Urothelium cell line (cell line): ENCODE measurements around the gene TMEM69.
"Not testable (repeated sequence)": the region's sequence is repeated elsewhere in the genome, so short reads cannot be mapped to it uniquely, and the experiment has no call there.

Experiments used
- DNase-seq: peaks from one replicate; pipeline ENCODE4 v3.0.0; 2011; ENCODE audit warnings: low spot score, mixed read lengths
- FAIRE-seq: peaks from 2 replicates; lab custom pipeline; 2011; peaks lifted over from hg19 to GRCh38; lab: Jason Lieb, UNC

TMEM69 gene

GRCh38 chr1:45676553-45676952, 11.4 kb upstream of the TMEM69 start:
- DNase-seq, FAIRE-seq: not testable (repeated sequence)

- DNase-seq (no peak), FAIRE-seq (no peak)
Observed at GRCh38 chr1:45677751-45678245, 10.2 kb upstream of the TMEM69 start.

GRCh38 chr1:45678489-45678888, 9.5 kb upstream of the TMEM69 start:
- FAIRE-seq (no peak), DNase-seq (no peak)

GRCh38 chr1:45679123-45679522, 8.9 kb upstream of the TMEM69 start:
- DNase-seq, result no peak
- no peak for FAIRE-seq

- FAIRE-seq (no peak), DNase-seq (no peak)
Observed at GRCh38 chr1:45682942-45683341, 5.0 kb upstream of the TMEM69 start.

GRCh38 chr1:45684402-45684801, 3.6 kb upstream of the TMEM69 start:
- DNase-seq (no peak), FAIRE-seq (no peak)

- FAIRE-seq (no peak), DNase-seq (peak; percentile 9)
Observed at GRCh38 chr1:45685308-45686014, 2.5 kb upstream of the TMEM69 start.

- DNase-seq (peak; percentile 47), FAIRE-seq (no peak)
Observed at GRCh38 chr1:45686015-45686287, 2.0 kb upstream of the TMEM69 start.

GRCh38 chr1:45686288-45687013, 1.5 kb upstream of the TMEM69 start, which contains the start of gene GPBP1L1:
TSS of gene GPBP1L1 (minus strand) at chr1:45686533. CDS start at chr1:45659087, 27,446 bp downstream.
- peak; percentile 100 for DNase-seq
- peak; percentile 82 for FAIRE-seq

- DNase-seq, result peak; percentile 98
- peak; percentile 79 for FAIRE-seq
Observed at GRCh38 chr1:45687014-45687753, 797 bp upstream of the TMEM69 start.

- not testable (repeated sequence) for FAIRE-seq, DNase-seq
Observed at GRCh38 chr1:45693811-45694210, 5.8 kb downstream of the TMEM69 start.

- DNase-seq (no peak), FAIRE-seq (no peak)
Observed at GRCh38 chr1:45694823-45695222, 6.8 kb downstream of the TMEM69 start.

GRCh38 chr1:45704637-45705036, 16.7 kb downstream of the TMEM69 start:
- no peak for FAIRE-seq
- DNase-seq, result no peak

- DNase-seq (no peak), FAIRE-seq (no peak)
Observed at GRCh38 chr1:45713711-45714110, 25.7 kb downstream of the TMEM69 start.

- no peak for DNase-seq
- no peak for FAIRE-seq
Observed at GRCh38 chr1:45716700-45717099, 28.7 kb downstream of the TMEM69 start.

- DNase-seq, FAIRE-seq: not testable (repeated sequence)
Observed at GRCh38 chr1:45717386-45717785, 29.4 kb downstream of the TMEM69 start.

- peak; percentile 81 for FAIRE-seq
- no peak for DNase-seq
Observed at GRCh38 chr1:45718289-45718688, 30.3 kb downstream of the TMEM69 start.

- FAIRE-seq, result peak; percentile 20
- no peak for DNase-seq
Observed at GRCh38 chr1:45721207-45721606, 33.2 kb downstream of the TMEM69 start.

GRCh38 chr1:45722809-45723208, 34.8 kb downstream of the TMEM69 start:
- no peak for FAIRE-seq
- DNase-seq, result no peak

GRCh38 chr1:45723248-45723930, 35.4 kb downstream of the TMEM69 start:
- DNase-seq (no peak), FAIRE-seq (no peak)

- FAIRE-seq, result not testable (repeated sequence)
Observed at GRCh38 chr1:45726007-45726406, 38.0 kb downstream of the TMEM69 start.

More at GRCh38 chr1:45726007-45726406, 38.0 kb downstream of the TMEM69 start:
- DNase-seq, result not testable (repeated sequence)
